HUES6 (cell line): ENCODE results near the gene TNNI2.

ENCODE experiments used
- H3K27ac ChIP-seq: 2 replicates; pipeline ENCODE4 v1.7.0; 2013; ENCODE audit warnings: low read depth, mild to moderate bottlenecking, low read length, inconsistent platforms
- H3K27me3 ChIP-seq: 2 replicates; pipeline ENCODE4 v1.6.1; 2013; ENCODE audit warnings: low read length; ENCODE audit not compliant: control insufficient read depth, insufficient read depth
- H3K36me3 ChIP-seq: 2 replicates; pipeline ENCODE4 v1.6.1; 2013; ENCODE audit warnings: low read length; ENCODE audit not compliant: control insufficient read depth, insufficient read depth
- H3K4me1 ChIP-seq: 2 replicates; pipeline ENCODE4 v1.6.1; 2013; ENCODE audit warnings: low read length; ENCODE audit not compliant: control insufficient read depth, insufficient read depth
- H3K4me3 ChIP-seq: 2 replicates; pipeline ENCODE4 v1.5.1; 2013; ENCODE audit warnings: low read depth, low read length
- H3K9ac ChIP-seq: one replicate; pipeline ENCODE4 v1.6.1; 2013; ENCODE audit warnings: mild to moderate bottlenecking, low read length
- H3K9me3 ChIP-seq: 2 replicates; pipeline ENCODE4 v1.6.1; 2013; ENCODE audit warnings: low read depth, low read length; ENCODE audit not compliant: control insufficient read depth, insufficient read depth

The TNNI2 gene

DNA sequence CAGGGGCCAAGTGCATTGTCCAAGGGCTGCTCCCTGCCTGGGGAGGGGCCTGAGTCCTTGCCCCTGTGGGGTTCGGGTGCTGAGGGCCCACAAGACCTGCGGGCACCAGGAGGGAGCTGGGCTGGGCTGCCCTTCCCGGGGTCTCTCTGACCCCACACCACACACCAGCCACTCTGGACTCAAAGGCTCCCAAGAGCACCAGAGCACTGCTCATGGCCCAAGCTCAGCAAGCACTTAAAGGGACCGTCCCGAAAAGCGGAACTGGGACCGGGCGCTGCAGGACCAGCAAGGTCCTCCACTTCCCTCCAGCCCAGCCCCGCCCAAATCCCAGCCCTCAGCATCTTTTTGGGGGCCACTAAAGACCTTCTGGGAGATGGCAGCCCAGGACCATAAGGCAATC lies 19.4 kb downstream of the TNNI2 start:
- no peaks in the 10 kb centered on the region for H3K9me3 ChIP-seq

DNA sequence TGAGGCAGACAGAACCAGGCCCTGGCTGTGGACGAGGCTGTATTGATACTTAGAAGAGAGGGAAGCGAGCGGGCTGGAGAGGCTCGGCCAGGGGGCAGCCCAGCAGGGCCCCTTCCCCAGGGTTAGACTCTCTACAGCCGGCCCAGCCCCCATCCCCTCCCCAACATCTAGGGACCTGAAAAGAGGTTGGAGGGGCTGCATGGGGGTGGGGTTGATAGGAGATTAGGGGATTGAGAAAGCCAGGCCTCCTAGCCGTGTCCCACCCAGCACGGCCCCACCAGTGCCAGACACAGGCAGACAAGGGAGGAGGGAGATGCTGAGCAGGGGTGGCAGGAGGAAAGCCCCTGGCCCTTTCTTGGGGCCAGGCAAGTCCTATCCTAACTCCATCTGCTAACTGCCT lies 19.8 kb downstream of the TNNI2 start:
- H3K4me3 ChIP-seq = no peak overlapping the region
- no peaks in the 10 kb centered on the region for H3K36me3 ChIP-seq
- H3K4me1 ChIP-seq = peaks cover 8% of the 10 kb centered on the region
- H3K27ac ChIP-seq = no peak overlapping the region
- peaks cover 16% of the 10 kb centered on the region for H3K27me3 ChIP-seq
- no peaks in the 10 kb centered on the region for H3K9me3 ChIP-seq
- no peak overlapping the region for H3K9ac ChIP-seq

More for the DNA sequence above, 19.4 kb downstream of the TNNI2 start:
- H3K36me3 ChIP-seq = no peaks in the 10 kb centered on the region
- H3K4me3 ChIP-seq = no peak overlapping the region
- no peak overlapping the region for H3K27ac ChIP-seq
- H3K9ac ChIP-seq = no peak overlapping the region
- peaks cover 14% of the 10 kb centered on the region for H3K27me3 ChIP-seq
- H3K4me1 ChIP-seq = peaks cover 4% of the 10 kb centered on the region

GRCh38 chr11:1859004-1859403 lies 20.2 kb downstream of the TNNI2 start:
- Histone ChIP-seq H3K4me3 (no peak overlapping the region), H3K4me1 (peaks cover 11% of the 10 kb centered on the region), H3K9me3 (no peaks in the 10 kb centered on the region), H3K9ac (no peak overlapping the region), H3K36me3 (no peaks in the 10 kb centered on the region), H3K27ac (no peak overlapping the region), H3K27me3 (peaks cover 16% of the 10 kb centered on the region)

GRCh38 chr11:1860108-1860507 lies 21.3 kb downstream of the TNNI2 start:
- peaks cover 17% of the 10 kb centered on the region for H3K4me1 ChIP-seq
- H3K27ac ChIP-seq = no peak overlapping the region
- H3K9ac ChIP-seq = no peak overlapping the region
- no peaks in the 10 kb centered on the region for H3K36me3 ChIP-seq
- no peaks in the 10 kb centered on the region for H3K9me3 ChIP-seq
- no peak overlapping the region for H3K4me3 ChIP-seq
- H3K27me3 ChIP-seq = peaks cover 22% of the 10 kb centered on the region

GRCh38 chr11:1861435-1862411 lies 22.9 kb downstream of the TNNI2 start:
- Histone ChIP-seq H3K9ac (no peak overlapping the region), H3K9me3 (no peaks in the 10 kb centered on the region), H3K4me3 (no peak overlapping the region), H3K4me1 (peaks cover 17% of the 10 kb centered on the region), H3K36me3 (no peaks in the 10 kb centered on the region), H3K27ac (no peak overlapping the region), H3K27me3 (peaks cover 22% of the 10 kb centered on the region)

GRCh38 chr11:1862588-1863351 lies 24.0 kb downstream of the TNNI2 start:
- H3K4me1 ChIP-seq = peaks cover 17% of the 10 kb centered on the region
- no peak overlapping the region for H3K27ac ChIP-seq
- no peaks in the 10 kb centered on the region for H3K9me3 ChIP-seq
- H3K9ac ChIP-seq = no peak overlapping the region
- H3K27me3 ChIP-seq = peaks cover 22% of the 10 kb centered on the region
- H3K4me3 ChIP-seq = no peak overlapping the region
- no peaks in the 10 kb centered on the region for H3K36me3 ChIP-seq

GRCh38 chr11:1863352-1864216 lies 24.8 kb downstream of the TNNI2 start:
- H3K36me3 ChIP-seq = no peaks in the 10 kb centered on the region
- H3K4me1 ChIP-seq = peaks cover 17% of the 10 kb centered on the region
- H3K27me3 ChIP-seq = peaks cover 22% of the 10 kb centered on the region
- no peaks in the 10 kb centered on the region for H3K9me3 ChIP-seq
- H3K4me3 ChIP-seq = no peak overlapping the region
- no peak overlapping the region for H3K9ac ChIP-seq
- no peak overlapping the region for H3K27ac ChIP-seq

GRCh38 chr11:1864231-1864630 lies 25.4 kb downstream of the TNNI2 start:
- Histone ChIP-seq H3K9ac (no peak overlapping the region), H3K9me3 (no peaks in the 10 kb centered on the region), H3K27ac (no peak overlapping the region), H3K27me3 (peaks cover 28% of the 10 kb centered on the region), H3K36me3 (no peaks in the 10 kb centered on the region), H3K4me1 (peaks cover 17% of the 10 kb centered on the region), H3K4me3 (no peak overlapping the region)

GRCh38 chr11:1864831-1865665 lies 26.3 kb downstream of the TNNI2 start:
- H3K4me3 ChIP-seq = no peak overlapping the region
- no peaks in the 10 kb centered on the region for H3K9me3 ChIP-seq
- H3K36me3 ChIP-seq = no peaks in the 10 kb centered on the region
- H3K27me3 ChIP-seq = peaks cover 36% of the 10 kb centered on the region
- H3K4me1 ChIP-seq = peaks cover 17% of the 10 kb centered on the region
- H3K27ac ChIP-seq = no peak overlapping the region
- H3K9ac ChIP-seq = no peak overlapping the region

GRCh38 chr11:1866226-1866625 lies 27.4 kb downstream of the TNNI2 start:
- H3K9me3 ChIP-seq = no peaks in the 10 kb centered on the region
- H3K27me3 ChIP-seq = peaks cover 48% of the 10 kb centered on the region
- no peaks in the 10 kb centered on the region for H3K36me3 ChIP-seq
- H3K4me1 ChIP-seq = peaks cover 22% of the 10 kb centered on the region
- H3K4me3 ChIP-seq = no peak overlapping the region
- H3K27ac ChIP-seq = no peak overlapping the region
- H3K9ac ChIP-seq = no peak overlapping the region
